ENCODE data around the gene ASCC1.
"Not testable (repeated sequence)": the region's sequence is repeated elsewhere in the genome, so short reads cannot be mapped to it uniquely, and the experiment has no call there.

Gene ASCC1

DNA sequence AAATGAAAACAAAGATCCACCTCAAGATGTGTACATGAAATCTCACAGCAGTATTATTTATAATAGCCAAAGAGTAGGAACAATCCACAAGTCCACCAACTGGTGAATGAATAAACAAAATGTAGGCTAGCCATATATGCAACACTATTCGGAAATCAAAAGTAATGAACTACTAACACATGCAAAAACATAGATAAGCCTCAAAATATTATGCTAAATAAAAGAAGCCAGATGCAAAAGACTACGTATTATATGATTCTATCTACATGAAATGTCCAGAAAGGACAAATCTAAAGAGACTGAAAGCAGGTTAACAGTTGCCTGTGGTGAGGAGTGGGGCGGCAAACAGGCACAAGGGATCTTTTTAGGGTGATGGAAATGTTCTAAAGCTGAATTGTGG is 49.0 kb downstream of the ASCC1 start:
- no peak for DNase-seq

DNA sequence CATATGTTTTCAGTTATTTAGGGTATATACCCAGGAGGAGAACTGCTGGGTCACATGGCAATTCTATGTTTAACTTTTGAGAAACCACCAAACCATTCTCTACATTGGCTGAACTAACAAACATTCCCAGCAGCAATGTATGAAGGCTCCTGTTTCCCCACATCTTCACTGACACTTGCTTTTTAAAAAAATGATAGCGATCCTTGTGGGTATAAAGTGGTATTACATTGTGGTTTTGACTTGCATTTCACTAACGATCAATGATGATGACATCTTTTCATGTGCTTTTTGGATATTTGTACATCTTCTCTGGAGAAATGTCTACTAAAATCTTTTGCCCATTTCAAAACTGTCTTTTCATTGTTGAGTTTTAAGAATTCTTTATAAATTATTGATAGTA is 51.5 kb downstream of the ASCC1 start:
- no peak for DNase-seq

DNA sequence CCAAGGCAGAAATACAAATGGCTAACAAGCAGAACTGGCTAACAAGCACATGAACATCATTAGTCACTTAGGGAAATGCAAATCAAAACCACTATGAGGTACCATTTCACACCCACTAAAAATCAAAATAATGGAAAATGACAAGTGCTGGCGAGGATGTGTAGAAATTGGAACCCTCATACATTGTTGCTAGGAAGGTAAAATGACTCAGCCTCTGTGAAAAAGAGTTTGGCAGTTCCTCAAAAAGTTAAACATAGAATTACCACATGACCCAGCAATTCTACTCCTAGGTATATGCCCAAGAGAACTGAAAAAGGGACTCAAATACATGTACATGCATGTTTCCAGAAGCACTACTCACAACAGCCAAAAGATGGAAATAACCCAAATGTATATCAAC is 53.1 kb downstream of the ASCC1 start:
- DNase-seq, result no peak

DNA sequence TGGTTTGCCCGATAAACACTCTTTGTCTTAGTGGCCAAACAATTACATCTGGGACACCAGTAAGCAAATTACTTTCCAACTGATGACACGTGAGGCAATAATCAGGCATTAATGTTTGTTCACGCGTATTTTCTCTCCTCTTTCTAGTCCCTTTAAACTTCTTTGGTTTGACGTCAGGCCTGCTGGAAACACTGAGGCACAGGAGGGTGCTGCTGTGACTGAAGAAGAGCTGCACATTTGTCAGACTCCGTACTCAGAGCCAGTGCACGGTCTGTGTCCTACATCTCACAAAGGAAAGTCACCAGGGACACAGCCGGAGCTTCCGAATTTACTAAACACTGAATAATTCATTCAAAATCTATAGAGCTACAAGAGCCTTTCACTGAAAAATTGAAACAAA is 57.9 kb downstream of the ASCC1 start:
- no peak for DNase-seq

DNA sequence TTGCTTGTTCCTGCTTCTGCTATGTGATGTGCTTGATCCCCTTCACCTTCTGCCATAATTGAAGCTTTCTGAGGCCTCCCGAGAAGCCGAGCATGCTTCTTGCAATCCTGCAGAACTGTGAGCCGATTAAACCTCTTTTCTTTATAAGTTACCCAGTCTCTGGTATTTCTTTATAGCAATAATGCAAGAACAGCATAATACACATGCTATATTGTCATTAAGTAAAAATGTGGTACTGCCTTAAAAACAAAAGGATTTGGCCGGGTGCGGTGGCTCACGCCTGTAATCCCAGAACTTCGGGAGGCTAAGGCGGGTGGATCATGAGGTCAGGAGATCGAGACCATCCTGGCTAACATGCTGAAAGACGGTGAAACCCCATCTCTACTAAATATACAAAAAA is 59.9 kb downstream of the ASCC1 start:
- no peak for DNase-seq

DNA sequence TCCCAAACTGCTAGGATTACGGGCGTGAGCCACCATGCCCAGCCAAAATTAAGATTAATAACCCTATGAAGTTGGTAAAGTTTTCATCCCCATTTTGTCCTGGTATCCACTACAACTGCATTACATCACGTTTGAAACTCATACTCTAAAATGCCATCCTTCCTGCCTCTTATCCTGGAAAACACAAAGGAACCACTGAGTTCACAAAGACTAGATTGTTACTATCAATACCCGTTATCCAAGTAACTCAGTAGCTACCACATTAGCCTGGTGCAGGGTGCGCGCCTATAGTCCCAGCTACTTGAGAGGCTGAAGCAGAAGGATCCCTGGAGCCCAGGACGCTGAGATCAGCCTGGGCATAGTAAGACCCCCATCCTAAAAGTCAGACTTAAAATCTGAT is 63.8 kb downstream of the ASCC1 start:
- no peak for DNase-seq

DNA sequence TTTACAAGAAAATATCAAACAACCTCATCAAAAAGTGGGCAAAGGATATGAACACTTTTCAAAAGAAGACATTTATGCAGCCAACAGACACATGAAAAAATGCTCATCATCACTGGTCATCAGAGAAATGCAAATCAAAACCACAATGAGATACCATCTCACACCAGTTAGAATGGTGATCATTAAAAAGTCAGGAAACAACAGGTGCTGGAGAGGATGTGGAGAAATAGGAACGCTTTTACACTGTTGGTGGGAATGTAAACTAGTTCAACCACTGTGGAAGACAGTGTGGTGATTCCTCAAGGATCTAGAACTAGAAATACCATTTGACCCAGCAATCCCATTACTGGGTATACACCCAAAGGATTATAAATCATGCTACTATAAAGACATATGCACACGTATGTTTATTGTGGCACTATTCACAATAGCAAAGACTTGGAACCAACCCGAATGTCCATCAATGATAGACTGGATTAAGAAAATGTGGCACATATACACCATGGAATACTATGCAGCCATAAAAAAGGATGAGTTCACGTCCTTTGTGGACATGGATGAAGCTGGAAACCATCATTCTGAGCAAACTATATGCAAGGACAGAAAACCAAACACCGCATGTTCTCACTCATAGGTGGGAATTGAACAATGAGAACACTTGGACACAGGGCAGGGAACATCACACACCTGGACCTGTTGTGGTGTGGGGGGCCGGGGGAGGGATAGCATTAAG is 65.2 kb downstream of the ASCC1 start:
- not testable (repeated sequence) for DNase-seq

DNA sequence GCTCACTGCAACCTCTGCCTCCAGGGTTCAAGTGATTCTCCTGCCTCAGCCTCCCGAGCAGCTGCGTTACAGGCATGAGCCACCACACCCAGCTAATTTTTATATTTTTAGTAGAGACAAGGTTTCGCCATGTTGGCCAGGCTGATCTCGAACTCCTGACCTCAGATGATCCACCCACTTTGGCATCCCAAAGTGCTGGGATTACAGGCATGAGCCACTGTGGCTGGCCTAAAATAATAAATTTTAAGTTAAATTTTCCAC is 68.8 kb downstream of the ASCC1 start:
- not testable (repeated sequence) for DNase-seq

DNA sequence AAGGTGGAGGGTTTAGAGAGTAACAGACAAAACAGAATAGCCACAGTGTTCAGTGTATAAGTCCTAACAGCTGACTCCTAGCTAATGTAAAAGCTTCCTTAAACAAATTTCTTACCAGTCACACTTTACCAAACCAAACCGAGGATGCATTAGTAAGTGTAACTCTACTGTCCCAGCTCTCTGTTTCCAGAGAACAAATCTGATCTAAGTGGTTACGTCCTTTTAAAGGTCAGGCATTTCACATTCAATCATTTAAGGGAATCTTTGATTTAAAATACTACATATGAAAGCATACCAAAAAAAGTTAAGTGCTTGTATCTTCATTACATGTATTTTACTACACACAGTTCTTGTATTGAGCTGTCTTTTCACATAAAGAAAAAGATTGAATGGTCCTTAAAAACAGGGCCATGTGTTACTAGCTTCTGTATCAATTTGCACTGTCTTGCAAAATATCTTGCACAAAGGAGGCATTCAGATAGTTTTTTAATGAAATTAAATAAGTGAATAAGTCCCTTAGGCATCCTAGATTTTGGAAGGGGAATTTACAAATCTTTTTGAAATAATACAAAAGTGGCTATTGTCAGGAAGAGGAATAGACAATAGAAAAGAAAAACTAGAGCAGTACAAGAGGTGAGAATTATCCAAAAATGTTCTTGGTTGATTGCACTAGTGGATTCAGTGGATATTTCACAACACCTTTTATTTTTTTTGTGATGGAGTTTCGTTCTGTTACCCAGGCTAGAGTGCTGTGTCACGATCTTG is 69.3 kb downstream of the ASCC1 start:
- no peak for DNase-seq

DNA sequence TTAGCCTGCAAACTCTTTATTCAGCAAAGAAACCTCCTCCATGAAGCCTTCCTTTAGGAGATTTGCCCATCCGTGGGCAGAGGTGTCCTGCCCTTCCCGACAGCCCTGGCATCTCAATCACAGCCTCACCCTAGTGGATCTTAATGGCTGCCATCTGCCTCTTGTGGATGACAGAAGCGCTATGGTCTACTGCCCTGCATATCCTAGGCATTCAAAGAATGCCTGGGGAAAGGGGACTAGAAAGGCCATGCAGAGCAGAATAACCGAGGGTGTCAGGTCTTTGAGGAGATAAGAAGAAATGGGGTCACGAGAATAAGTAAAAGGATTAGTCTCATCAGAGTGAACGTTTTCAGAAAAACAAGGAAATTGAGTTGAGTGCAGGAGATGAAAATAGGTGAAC is 70.0 kb downstream of the ASCC1 start:
- no peak for DNase-seq

DNA sequence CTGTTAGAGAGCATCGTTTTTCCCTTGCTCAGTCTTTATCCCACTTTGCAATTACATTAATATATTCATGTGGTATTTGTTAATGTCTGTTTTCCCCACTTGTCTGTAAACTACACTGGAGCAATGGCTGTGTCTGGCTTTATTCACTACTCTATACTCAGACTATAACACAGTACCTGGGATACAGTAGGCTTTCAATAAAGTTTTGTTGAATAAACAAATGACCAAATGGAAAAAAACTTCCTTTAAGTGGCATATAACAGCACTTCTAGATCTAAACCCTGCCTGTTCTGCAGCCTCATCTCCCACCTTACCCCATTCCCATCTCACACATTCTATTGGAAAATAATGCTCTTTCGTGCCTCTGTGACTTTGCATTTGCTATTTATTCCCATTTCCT is 70.4 kb downstream of the ASCC1 start:
- DNase-seq, result no peak

DNA sequence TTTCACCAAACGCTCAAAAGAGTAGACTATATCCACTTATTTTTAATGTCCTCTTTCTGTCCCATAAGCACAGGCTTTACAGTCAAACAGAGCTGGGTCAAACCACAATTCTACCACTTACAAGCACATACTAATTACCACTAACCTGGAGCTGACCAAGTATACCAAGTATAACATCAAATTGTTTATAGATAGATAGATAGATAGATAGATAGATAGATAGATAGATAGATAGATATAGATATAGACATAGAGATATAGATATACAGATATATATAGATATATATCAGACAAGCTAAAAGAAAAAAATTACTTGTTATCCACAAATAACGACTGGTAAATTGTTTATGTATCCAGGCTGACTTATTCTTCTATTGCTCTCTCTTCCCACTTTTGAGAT is 75.2 kb downstream of the ASCC1 start:
- DNase-seq, result no peak

DNA sequence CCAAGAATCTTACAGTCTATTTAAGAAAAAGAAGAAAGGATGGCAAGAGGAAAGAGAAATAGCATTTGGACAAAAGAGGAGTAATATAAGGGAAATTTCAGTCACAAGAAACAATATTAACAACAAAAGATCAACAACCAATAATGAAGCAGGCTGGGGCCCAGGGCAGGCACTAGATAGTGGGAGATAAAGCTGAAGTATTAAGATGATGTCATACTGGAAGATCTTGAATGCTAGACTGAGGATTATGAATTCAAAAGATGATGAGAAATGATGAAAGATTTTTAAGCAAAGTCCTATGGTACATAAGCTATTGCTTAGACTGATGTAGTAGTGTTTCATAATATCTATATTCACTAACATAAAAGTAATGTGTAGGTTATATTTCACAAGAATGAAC is 75.9 kb downstream of the ASCC1 start:
- no peak for DNase-seq

DNA sequence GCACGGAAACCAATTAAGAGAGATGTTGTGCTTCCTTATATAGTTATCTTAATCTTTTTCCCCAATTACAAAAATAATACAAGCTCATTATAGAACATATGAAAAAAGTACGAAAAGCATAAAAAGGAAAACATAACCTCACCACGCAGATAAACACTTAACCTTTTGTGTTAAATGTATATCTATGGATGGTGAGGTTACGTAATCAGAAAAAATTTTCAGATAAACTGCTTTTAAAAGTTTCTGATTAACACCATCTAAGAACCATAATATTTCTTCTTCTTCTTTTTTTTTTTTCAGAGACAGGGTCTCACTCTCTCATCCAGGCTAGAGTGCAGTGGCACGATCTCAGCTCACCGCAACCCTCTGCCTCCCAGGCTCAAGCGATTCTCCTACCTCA is 78.5 kb downstream of the ASCC1 start:
- DNase-seq, result no peak

DNA sequence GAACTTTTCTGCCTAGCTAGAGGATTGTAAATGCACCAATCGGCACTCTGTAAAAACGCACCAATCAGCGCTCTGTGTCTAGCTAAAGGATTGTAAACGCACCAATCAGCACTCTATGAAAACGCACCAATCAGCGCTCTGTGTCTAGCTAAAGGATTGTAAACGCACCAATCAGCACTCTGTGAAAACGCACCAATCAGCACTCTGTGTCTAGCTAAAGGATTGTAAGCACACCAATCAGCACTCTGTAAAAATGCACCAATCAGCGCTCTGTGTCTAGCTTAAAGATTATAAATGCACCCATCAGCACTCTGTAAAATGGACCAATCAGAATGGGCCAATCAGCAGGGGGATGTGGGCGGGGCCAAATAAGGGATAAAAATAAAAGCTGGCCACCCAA is 79.9 kb downstream of the ASCC1 start:
- DNase-seq, result not testable (repeated sequence)

DNA sequence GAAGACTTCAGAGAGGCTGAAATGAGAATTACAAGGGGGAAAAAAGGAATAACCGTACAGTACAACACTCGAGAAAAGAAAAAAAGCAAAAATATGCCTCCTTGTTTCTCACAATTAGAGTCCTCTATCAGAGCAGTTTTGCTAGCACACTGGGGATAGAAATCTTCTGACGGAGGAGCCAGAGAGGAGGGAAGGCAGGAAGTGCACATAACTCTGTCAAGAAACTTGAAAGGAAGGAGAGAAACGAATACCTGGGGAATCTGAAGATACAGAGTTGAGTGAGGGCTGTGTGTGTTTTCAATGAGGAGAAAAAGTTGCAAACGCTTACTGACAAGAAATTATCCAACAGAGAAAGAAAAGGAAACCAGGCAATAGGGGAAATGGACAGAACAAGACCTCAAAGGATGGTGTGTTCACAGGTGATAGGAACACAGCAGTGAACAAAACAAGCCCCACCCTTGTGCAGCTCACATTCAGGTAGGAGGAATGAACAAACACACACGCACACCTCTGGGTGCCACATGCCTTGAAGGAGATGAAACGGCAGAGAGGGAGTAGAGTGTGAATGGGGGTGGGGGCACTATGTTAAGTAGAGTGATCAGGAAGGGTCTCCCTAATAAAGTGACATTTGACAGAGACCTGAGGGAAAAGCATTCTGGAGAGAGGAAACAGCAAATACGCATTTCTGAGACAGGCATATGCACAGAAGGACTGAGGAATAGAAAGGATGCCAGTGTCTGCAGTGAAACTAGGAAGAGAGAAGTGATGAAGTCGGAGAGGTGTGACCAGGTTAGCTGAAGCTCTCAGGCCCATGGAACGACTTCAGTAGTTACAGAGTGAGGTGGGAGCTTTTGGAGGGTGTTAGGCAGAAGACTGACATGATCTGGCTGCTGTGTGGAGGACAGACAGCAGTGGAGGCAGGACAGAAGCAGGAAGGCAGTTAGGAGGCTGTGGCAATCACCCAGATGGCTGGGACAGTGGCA is 81.0 kb downstream of the ASCC1 start:
- DNase-seq, result no peak

DNA sequence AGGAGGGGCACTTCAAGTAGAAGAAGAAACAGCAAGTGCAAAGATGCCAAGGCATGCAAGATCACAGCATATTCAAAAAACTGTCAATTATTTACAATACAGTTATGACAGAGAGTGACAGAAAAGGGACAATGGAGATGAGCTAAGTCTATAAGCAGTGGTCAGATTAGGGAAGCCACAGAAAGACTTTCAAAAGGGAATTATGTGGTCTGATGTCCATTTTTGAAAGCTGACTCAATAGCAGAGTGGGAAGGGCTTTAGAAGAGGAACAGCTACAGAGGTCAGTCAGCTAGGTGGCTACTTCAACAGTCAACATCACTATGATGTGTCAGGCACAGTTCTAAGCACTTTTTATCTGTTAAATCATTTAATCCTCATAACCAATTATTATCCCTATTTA is 82.6 kb downstream of the ASCC1 start:
- no peak for DNase-seq

DNA sequence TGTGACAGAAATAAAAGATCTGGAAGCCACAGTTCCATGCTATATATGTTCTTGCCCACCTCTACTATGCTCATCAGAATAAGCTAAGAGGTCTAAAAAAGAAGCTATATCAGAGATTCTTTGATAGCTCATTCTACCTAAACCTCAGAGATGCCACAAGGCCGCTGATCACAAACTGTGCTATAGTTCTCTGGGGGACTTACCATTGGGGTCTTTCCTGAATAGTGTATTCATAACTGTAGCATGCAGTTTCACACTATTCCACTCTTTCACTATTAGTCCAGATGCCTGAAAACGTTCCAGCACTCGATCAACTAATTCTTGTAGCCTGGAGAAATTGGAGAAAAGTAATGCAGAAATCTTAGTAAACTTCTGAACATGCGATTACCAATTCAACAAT is 83.2 kb downstream of the ASCC1 start:
- DNase-seq, result no peak

DNA sequence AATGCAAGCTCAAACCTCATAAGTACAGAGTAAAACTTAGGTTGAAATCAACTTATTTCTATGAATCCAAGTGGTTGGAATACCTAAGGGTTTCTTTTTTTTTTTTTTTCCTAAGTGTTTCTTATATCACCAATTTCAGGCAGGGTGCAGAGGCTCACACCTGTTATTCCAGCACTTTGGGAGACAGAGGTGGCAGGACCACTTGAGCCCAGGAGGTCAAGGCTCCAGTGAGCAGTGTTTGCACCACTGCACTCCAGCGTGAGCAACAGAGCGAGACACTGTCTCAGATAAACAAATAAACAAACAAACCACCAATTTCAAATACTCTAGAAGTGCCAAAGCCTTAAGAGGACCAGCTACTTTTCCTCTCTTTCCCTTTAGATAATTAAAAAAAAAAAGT is 88.5 kb downstream of the ASCC1 start:
- DNase-seq, result no peak

DNA sequence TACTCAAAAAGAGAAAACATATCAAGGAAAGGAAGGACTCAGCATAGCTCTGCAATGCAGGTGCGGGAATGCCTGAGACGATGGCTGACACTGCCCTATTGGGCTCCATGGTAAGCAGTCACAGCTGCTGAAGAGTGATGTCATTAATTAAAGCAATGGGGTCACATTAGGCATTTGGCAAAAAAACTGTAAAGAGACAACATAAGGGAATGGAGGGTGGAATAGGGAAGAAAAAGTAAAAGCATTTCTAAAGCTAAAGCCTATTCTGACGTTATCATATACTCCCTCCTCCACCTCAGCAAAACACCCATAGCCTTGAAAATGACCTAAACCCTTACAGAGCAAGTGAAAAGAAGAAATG is 89.2 kb downstream of the ASCC1 start:
- DNase-seq, result no peak

DNA sequence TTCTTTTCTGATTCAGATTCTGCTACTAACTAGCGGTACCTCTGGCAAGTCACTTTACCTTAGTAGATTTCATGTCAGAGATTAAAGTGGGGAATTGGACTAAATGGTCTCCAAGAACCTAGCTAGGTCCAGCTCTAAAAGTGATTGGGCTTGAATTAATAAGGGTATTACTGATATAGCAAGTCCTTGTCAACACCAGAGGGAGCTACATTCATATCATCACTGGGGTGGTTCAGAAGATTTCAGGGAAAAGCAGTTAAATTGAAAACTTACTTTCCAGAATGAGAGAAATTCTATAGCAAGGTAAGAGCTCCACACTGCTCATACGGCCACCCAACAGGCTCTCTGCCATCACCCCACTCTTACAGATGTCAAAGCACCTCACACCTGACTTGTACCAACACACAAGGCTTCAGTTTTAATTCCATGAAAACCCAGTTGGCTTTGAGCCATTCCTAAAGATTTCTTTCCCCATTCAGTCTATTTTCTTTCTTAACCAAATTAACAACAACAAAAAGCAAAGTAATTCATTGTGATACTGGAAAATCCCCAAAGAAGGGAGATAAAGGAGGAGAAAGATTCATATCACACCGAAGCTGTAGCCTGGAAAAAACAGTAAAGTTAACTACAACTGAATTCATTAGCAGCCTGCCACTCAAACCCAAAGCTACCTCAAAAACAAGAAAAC is 89.7 kb downstream of the ASCC1 start:
- no peak for DNase-seq

DNA sequence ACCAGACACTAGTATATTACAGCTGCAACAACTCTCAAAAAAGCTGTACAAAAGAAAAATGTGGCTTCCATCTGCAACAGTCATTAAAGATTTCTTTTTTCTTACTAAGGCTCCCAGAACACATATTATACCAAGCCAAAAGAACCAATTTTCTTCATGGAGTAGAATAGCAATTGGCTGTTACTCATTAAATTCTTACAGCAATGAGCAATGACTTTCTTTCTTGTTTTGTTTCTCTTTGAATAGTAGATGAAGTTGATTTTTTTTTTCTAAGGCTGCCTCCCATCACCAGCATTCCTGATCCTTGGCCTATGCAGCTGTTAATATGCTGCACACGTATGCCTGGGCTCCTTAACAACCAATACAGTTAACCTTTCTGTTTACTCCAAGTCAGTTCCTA is 91.1 kb downstream of the ASCC1 start:
- DNase-seq, result no peak

DNA sequence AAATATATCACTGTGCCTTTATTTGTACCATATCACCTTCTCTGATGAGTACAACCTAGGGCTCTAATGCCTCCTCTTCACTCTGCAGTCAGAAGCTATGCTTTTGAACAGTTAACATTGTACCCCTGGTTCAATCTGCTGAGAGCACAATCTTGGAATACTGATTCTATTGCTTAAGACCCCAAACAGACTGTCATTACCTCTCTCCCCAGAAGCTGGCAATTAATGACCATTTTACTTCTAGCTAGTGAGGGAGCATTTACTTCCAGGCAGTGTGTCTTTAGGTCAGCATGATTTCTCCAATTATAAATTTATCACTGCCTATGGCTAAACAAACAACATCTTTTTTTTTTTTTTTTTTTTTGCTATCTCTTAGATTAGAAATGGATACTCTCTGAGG is 91.7 kb downstream of the ASCC1 start:
- DNase-seq, result no peak
